ENCODE results near the gene GRIA3.
"Not testable (repeated sequence)": the region's sequence is repeated elsewhere in the genome, so short reads cannot be mapped to it uniquely, and the experiment has no call there.

Gene GRIA3

DNA sequence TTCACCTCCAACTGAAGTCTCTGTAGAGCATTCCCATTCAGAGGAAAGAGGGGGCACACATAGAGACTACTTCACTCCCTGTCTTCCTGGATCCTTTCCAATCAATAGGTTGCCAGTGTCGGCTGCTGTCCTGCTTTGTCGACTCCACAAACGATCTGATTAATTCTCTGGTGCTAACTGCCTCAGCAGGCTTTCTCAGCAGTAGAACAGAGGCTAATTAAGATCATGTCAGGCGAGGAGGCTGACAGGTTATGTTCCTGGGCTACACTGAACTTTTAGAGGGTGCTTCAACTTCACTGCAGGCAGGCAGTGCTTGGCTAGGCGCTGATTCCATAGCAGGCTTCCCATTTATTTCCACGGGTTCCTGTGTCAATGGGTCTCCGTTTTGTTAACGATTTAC, 79.2 kb downstream of the GRIA3 start:
- no peak for DNase-seq (ENCODE audit: low read depth, low spot score)
- no peak overlapping the region for H3K27ac ChIP-seq

DNA sequence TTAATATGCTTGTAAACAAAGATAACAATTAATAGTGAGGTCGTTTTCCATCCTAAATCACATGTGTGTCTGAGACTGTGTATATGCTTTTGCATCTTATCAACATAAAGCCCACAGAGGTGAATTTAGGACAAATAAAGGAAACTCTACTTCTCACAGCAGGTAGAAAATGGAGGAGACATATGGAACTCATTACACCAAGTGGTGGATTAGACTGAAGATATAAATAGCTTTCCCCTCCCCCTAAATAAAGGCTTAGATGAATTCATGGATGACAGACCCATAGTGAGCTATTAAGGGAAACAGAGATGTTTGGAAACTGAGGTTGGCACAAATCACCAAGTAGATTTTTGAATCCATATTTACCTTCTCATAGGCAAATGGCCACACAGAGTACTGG, 79.7 kb downstream of the GRIA3 start:
- DNase-seq (ENCODE audit: low read depth, low spot score): no peak

DNA sequence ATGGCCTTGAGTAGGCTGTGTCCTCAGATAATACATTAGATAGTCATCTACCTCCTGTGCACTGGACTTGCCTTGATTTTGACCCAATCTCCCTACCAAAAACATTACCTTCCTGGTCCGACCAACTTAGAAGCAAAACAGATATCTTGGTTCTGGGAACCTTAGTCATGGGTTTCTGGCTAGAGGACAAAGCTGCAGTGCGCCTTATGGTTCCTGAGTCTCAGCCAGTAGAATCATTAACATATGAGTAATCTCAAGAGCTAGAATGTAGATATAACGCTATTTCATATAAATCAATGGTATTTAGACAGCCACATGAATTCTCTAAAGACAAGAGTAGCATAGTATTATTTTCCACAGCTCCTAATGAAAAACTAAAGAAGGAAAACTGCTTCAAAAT, 83.1 kb downstream of the GRIA3 start:
- DNase-seq (ENCODE audit: low read depth, low spot score): no peak
- H3K27ac ChIP-seq: no peak overlapping the region

More for the DNA sequence above, 79.7 kb downstream of the GRIA3 start:
- H3K27ac ChIP-seq: no peak overlapping the region

DNA sequence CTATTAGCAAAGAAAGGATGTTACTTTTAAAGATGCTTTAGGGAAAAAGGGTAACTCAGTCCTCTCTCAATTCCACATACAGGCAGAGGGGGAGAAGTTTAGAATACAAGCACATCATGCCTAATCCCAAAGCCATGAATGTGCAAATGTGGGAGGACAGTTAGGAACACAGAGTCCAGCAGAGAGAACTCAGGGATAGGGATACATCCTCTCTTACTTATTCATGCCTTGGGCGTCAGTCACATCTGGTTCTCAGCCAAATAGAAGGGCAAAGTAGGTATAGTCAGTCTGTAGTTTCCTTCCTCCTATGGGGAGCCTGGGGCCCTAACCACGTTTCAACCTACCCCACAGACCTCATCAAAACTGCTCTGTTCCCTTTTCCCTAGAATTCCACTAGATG, 87.8 kb downstream of the GRIA3 start:
- no peak for DNase-seq (ENCODE audit: low read depth, low spot score)
- H3K27ac ChIP-seq: no peak overlapping the region

DNA sequence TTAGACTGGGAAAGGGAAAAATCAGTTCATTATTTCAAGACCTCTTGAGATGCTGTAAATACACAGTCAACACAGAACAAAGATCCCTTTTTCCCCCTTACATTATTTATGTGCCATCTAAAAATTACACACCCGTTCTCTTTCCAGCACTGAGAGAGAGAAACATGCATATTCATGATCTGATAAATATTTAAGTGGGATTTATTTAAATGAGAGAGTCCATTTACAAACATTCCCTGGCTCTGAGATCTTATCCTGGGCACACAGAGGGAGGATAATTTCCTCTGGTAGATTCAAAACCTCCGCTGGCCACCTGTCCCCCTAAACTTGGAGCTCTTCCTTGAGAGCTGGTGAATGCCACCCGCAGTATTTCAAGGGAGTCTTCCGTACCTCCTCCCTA, 88.6 kb downstream of the GRIA3 start:
- H3K27ac ChIP-seq: no peak overlapping the region
- DNase-seq (ENCODE audit: low read depth, low spot score): no peak

DNA sequence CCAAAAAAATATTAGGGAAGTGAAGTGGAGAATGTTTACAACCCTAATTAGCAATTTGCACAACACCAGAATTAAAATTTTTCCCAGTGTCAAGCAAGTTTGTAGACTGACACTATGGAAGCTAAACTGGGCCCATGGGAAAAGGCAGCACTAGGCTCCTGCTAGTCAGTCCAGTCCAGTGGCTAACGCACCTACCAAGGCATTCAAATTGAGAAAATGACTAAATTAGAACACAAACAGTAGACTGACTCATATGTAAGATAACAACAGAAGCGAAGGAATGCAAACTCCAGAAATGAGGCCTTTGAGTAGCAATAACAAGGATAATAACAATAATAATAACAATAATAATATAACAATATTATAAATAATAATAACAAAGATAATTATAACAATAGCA, 90.7 kb downstream of the GRIA3 start:
- no peak for DNase-seq (ENCODE audit: low read depth, low spot score)
- no peak overlapping the region for H3K27ac ChIP-seq

DNA sequence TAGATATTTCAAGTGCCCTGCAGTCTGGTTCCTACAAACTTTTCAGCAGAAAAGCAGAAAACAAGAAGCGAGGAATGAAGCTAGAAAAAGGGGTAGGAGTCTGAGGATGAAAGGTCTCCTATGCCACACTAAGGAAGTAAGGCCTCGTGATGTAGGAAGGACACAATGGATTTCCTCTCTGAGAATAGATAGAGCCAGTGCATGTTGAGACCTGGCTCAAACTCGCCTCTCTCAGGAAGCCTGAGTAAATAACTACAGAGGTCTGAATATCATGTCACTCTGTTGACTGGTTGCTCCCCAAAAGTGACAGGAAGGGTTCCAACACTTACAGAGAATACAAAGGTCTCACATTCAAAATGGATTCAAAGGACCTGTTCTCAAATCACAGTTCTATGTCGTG, 93.3 kb downstream of the GRIA3 start:
- no peak for DNase-seq (ENCODE audit: low read depth, low spot score)
- H3K27ac ChIP-seq: no peak overlapping the region

DNA sequence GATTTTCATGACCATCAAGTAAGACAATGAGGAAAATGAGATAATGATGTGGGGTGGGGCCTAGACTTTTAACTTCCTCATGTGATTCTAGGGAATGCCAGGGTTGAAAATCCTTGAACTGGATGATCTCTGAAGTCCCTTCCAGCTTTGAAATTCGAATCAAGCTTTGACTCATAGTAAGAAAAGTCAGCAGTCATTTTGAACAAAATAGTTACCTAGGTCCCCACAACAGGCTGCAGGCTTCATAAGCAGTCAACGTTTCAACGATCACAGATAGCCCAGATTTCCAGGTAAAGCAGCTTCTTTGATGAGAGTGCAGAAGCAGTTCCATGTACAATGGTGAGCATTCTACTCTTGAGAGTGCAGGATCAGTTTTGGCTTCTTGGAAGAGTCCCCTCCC, 93.7 kb downstream of the GRIA3 start:
- DNase-seq (ENCODE audit: low read depth, low spot score): no peak
- H3K27ac ChIP-seq: no peak overlapping the region

DNA sequence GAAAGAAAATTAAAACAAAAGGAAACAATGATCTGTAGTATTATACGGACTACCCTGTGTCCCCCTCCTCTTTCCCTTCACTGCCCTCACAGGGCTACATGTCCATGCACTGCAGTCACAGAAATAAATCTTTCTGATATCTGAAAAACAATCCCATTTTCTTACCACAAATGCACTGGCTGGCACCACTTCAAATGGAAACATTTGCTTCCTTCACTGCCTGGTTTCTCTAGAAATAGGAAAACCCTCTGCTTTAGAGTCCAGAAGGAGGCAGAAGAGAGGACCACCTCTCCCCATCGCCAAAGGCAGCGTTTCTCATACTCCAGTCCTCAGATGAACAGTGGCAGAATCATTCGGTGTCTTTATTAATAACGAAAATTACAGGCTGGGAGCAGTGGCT, 98.2 kb downstream of the GRIA3 start:
- no peak for DNase-seq (ENCODE audit: low read depth, low spot score)
- no peak overlapping the region for H3K27ac ChIP-seq

DNA sequence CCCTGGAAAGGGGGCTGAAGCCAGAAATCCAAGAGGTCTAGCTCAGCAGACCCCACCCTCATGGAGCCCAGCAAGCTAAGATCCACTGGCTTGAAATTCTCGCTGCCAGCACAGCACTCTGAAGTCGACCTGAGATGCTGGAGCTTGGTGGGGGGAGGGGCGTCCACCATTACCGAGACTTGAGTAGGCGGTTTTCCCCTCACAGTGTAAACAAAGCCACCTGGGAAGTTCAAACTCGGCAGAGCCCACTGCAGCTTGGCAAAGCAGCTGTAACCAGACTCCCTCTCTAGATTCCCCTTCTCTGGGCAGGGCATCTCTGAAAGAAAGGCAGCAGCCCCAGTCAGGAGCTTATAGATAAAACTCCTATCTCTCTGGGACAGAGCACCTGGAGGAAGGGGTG, 99.3 kb downstream of the GRIA3 start:
- H3K27ac ChIP-seq; DNase-seq (ENCODE audit: low read depth, low spot score): not testable (repeated sequence)

DNA sequence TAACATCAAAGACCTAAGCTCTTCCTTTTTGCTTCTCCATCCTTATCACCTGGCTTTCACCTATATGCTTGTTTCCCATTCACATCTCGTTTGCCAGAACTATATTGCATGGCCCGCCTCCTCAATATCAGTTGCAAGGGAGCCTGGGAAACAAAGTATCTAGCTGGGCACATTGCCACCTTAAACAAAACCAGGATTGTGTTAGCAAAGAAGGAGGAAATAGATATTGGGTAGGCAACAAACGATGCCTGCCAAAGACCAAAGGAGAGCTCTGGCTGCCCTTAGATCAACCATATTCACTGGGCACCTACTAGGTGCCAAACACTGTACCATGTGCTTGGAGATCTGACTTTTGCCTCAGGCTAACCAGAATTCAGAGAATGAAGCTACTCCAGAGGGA, 107.5 kb downstream of the GRIA3 start:
- H3K27ac ChIP-seq: no peak overlapping the region
- DNase-seq (ENCODE audit: low read depth, low spot score): no peak

DNA sequence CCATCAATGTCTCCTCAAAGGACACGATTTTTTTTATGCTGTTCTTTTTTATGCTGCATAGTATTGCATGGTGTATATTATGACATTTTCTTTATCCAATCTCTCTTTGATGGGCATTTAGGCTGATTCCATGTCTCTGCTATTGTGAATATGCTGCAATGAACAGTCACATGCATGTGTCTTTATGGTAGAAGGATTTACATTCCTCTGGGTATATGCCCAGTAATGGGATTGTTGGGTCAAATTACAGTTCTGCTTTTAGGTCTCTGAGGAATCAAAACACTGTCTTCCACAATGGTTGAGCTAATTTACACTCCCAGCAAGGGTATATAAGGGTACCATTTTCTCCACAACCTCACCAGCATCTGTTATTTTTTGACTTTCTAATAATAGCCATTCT, 113.9 kb downstream of the GRIA3 start:
- no peak for DNase-seq (ENCODE audit: low read depth, low spot score)
- H3K27ac ChIP-seq: no peak overlapping the region

DNA sequence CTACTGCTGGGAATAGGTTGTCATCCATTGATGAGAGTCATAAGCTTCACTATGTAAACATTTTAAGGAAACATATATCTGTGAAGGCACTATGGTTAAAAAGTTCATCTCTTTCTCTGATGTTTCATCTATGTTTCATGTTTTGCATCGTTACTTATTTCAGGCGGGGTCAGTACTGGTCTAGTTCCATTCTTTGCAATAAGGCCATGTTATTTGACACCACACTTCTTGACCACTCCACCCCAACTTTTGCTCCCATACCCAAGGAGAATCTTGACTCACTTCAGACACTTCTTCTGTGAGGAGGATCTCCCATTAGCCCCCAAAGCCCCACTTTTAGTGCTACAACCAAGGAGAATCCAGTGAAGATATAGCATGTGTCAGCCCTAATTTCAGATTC, 119.4 kb downstream of the GRIA3 start:
- no peak overlapping the region for H3K27ac ChIP-seq
- no peak for DNase-seq (ENCODE audit: low read depth, low spot score)

DNA sequence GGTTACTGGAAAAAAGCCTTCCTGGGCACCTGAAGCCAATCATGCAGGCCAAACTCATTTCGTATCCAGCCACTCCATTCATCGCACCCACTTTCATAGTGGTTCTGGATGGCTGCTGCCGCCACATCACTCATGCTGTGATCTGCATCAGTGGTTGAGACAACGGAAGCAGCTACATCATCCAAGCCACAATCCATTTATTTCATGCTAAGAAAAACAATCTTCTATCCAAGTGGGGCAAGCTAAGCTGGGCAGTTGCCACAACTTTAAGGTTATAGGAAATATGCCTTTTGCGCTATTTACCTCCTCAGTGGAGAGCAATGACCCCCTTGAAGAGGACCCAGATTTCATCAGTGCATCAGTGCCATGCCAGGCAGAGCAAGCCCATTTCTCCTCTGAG, 124.6 kb downstream of the GRIA3 start:
- H3K27ac ChIP-seq: no peak overlapping the region
- no peak for DNase-seq (ENCODE audit: low read depth, low spot score)

DNA sequence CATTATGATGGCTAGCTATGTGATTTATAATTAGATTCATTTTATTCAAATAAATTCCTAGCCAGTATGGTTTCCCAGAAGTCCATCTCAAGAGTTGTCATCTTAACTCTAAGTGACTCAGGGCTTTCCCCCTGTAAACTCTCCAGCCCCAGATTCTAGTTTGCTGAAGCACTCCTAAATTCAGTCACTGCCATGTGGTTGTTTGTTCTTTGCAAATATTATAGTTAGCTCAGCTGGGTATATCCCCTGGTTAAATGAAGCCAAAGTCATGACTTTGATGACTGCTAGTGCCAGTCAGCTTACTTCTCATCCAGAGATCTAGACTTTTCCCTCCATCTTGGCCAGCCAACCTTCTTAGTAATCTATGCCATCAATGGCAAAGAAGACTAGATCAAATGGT, 126.0 kb downstream of the GRIA3 start:
- no peak overlapping the region for H3K27ac ChIP-seq
- no peak for DNase-seq (ENCODE audit: low read depth, low spot score)

DNA sequence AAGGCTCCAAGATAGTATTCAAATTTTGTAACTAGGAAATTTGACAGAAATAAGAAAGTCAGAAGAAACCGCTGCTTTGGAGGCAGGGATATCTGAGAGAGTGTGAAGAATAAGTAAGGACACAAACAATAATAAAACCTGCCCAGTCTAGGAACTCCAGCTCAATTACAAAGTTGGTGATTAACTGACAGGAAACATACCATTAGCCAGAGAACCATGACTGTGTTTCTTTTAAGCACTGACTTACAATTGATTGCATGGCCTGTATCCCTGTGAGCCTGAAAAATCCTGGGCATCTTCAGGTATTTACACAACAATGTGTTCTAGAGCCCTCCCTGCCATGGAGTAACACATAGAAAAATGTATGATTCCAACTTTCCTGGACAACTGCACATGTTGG, 127.4 kb downstream of the GRIA3 start:
- H3K27ac ChIP-seq: no peak overlapping the region
- DNase-seq (ENCODE audit: low read depth, low spot score): no peak

DNA sequence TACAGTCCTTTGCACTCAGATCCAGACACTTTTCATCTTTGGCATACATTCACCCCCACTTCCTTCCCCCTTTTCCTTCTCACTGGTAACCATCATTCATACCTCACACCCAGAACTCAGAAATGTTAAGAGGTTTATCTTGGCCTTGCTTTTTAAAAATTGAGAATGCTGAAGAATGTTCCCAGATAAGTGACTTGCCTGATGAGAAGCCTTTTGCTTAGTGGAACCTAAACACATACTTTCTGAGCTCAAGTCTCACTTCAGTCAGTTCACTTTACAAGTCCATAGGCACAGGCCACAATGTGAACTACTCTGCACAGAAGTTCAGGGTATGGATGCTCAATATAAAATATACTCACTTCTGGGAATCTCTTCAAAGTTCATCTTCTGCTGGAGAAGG, 129.4 kb downstream of the GRIA3 start:
- no peak for DNase-seq (ENCODE audit: low read depth, low spot score)
- H3K27ac ChIP-seq: no peak overlapping the region

DNA sequence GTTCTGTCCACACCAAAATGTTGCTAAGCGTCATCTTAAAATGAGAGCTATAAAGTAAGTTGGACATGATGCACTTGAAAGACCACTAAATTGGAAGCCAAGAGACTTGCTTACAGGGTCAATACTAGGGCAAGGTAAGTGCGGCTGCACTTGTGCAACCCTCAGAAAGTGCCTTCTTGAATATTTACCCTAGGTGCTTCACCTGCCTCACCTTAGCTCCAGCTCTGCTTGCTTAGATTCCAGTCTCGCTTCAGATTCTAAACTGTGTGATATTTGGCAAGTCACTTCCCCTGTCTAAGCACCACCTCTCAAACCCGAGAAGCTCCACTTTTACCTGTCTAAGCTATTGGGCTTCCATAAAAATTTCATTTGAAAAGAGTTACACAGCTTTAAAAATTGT, 136.5 kb downstream of the GRIA3 start:
- no peak overlapping the region for H3K27ac ChIP-seq
- no peak for DNase-seq (ENCODE audit: low read depth, low spot score)

DNA sequence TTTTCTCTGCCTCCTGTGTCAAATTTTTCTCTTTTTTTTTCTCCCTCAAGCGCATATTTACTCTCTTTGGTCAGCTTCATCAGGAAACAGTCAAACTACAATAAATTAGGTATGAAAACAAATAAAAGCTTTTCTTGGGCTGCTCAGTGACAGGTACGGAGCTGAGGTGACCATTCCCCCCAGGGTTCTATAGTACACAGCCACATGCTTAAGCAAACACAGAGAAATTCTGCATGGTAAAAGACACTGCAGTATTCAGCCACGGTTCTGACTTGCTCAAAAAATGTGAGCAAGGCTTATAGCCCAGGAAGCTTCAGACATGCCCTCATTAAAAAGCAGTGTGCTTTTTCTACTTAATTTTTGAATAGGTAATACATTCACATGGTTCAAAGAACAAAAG, 138.5 kb downstream of the GRIA3 start:
- H3K27ac ChIP-seq: no peak overlapping the region
- DNase-seq (ENCODE audit: low read depth, low spot score): no peak

DNA sequence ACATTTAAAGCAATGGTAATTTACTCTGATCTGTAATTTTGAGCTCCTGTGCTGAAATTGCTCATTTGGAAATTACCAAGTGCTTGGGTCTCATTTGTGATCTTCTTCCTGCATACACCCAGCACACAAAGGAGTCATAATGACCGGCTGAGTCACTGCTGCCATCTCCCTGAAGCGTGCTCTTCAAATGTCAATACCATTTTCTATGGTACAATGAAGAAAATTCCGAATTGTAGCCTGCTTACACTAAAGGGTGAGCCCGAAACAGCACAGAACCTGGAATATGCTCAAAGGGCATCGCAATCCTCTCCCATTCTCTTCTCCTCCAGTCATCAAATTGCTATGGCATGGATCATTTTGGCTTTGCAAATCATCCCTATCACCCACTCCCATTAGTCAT, 140.5 kb downstream of the GRIA3 start:
- DNase-seq (ENCODE audit: low read depth, low spot score): no peak
- no peak overlapping the region for H3K27ac ChIP-seq

DNA sequence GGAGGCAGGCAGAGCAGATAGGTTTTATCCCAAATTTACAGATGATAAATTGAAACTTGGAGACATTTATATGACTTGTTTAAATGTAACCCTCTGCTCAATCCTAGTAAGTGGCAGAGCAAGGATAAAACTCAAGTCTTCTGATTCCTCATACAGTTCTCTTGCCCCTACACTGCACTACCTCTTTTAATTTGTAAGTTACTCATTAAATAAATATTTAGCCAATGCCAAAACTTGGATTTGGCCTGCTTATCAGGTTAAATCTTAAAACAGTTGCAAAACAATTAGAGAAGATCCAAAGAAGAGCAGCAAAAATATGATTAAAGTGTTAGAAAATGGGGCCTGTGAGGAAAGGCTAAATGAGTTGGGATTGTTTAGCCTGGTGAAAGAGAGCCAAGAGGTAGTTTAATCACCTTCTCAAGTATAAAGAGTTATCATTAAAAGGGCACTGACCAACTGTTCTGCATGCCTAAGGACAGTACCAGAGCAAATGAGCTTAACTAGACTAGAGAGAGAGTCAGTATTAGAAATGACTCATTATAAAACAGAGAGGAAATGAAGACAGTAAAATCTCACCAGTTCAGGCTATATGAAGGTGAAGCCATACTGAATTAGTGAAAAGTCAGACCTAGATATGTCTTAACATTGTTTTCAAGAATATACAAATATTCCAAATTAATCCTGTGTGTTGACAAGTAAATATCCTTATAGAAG, 146.3 kb downstream of the GRIA3 start:
- no peak overlapping the region for H3K27ac ChIP-seq
- DNase-seq (ENCODE audit: low read depth, low spot score): no peak

DNA sequence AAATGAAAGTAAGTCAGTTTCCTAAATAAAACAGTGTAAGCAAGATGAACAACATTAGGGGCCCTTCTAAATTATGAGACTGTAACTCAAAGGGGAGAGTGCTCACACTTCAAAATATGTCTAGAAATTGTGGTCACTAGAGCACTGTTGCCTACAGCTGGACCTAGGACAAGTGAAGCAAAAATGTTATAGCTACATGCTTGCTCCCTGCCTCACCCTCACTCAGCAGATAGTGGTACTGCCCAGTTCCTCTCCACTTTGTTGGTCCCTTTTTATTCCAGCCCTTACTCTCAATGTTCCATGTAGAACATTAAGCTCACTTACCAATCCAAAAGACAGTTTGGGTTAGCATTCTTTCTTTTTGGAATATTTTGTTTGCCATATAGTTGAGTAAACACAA, 147.3 kb downstream of the GRIA3 start:
- no peak for DNase-seq (ENCODE audit: low read depth, low spot score)

DNA sequence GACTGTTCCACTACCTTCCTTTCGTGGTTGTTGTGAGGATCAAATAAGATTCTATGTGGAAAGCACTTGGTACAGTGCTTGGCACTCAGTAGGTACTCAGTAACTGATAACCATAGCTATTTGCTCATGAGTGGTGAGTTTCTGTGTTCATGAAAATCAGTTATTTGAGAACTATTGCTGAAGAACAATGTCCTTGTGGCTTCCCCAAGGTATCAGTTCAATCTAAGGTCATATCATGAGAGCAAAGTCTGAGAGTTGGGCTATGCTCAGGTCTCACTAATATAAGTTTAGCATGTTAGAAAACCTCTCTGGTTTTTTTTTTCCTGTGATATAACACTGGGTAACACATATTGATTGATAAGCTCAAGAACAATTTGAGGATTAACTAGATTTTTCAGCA, 147.8 kb downstream of the GRIA3 start:
- no peak overlapping the region for H3K27ac ChIP-seq
- DNase-seq (ENCODE audit: low read depth, low spot score): no peak

More for the DNA sequence above, 147.3 kb downstream of the GRIA3 start:
- no peak overlapping the region for H3K27ac ChIP-seq

Data from epithelial cell of prostate (primary cell).